ENCODE measurements around the gene MINPP1. TPM values are rescaled to one million over a fixed set of nuclear protein-coding genes. Genes with fewer than 3 reads are reported as not detected.

MINPP1 gene
- polyA plus RNA-seq, 4 donors: 11.2 to 45.6 (median 21.4) TPM

DNA sequence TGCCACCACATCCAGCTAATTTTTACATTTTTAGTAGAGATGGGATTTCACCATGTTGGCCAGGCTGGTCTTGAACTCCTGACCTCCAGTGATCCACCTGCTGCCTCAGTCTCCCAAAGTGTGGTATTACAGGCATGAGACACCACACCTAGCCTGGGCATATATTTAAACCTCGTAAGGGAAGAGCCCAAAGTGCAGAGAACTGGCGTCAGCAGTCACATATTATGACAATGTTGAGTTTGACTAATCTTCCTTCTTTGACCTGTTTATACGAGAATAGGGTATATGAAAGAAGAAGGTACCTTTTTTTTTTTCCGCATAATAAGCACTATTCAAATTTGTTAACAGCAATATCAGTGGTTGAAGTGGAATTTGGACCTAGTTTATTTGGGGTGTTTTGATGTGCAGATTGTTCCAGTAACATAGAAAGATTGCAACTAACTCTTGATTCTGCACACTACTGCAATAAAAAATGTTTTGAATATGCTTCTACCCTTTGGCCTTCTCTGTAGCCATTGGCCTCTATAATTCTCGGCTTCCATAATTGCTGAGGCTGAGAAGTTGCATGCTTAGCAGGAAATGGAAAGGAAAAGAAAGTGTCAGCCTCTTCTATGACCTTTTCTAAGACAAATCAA is 55.9 kb downstream of the MINPP1 start:
- DNase-seq (peak; percentile 86 to 94), FAIRE-seq (peak; percentile 44)

DNA sequence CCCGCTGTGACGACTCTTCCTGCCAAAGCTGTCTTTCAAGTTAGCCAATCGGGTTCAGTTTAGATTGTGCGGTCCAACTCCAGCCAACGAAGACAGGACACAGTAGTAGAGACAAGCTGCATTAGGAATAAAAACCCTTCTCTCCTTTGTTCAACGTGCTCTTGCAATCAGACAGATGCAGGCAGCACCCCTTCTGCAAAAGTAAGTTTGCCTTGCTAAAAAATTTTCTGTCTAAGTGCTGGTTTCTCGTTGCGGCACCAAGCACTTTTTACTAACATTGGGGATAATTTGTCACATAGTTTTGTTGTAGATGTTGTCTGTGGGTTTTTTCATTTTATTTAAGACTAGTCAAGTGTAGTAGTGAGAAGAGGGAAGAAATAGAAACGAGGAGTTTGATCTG is 58.1 kb downstream of the MINPP1 start:
- 87 to 93% (median 88%) methylated on average over 9 of the region's 9 CpGs for WGBS, 3 donors
- H3K27me3 ChIP-seq (ENCODE audit: control insufficient read depth in 3 of 3, insufficient read depth in 3 of 3, low read length in 3 of 3): no peaks in the 10 kb centered on the region
- FAIRE-seq (no peak), DNase-seq (no peak)
- H3K9me3 ChIP-seq (ENCODE audit: control insufficient read depth in 2 of 2, insufficient read depth in 1 of 2, low read depth in 1 of 2, low read length in 1 of 2): peaks cover 0 to 20% of the 10 kb centered on the region in 2 donors
- H3K36me3 ChIP-seq (ENCODE audit: control insufficient read depth in 3 of 3, insufficient read depth in 2 of 3, low read depth in 1 of 3, low read length in 3 of 3): no peaks in the 10 kb centered on the region
- no peak overlapping the region for H3K4me3 ChIP-seq (ENCODE audit: low read depth in 1 of 3, low read length in 3 of 3)
- H3K4me1 ChIP-seq (ENCODE audit: control insufficient read depth in 3 of 3, insufficient read depth in 2 of 3, low read depth in 1 of 3, low read length in 2 of 3): peaks cover 0 to 19% (median 0%) of the 10 kb centered on the region in 3 donors
- H3K27ac ChIP-seq (ENCODE audit: low read depth in 1 of 3, low read length in 2 of 3): no peak overlapping the region

More for the DNA sequence above, 55.9 kb downstream of the MINPP1 start:
- peaks cover 0 to 20% of the 10 kb centered on the region in 2 donors for H3K9me3 ChIP-seq (ENCODE audit: control insufficient read depth in 2 of 2, insufficient read depth in 1 of 2, low read depth in 1 of 2, low read length in 1 of 2)
- WGBS, 3 donors: 22 to 57% (median 43%) methylated on average over 5 of the region's 5 CpGs
- peaks cover 0 to 19% (median 0%) of the 10 kb centered on the region in 3 donors for H3K4me1 ChIP-seq (ENCODE audit: control insufficient read depth in 3 of 3, insufficient read depth in 2 of 3, low read depth in 1 of 3, low read length in 2 of 3)
- peak overlapping the region; percentile 11 to 83 (median 20) for H3K27ac ChIP-seq (ENCODE audit: low read depth in 1 of 3, low read length in 2 of 3)
- H3K4me3 ChIP-seq (ENCODE audit: low read depth in 1 of 3, low read length in 3 of 3): no peak overlapping the region
- peaks cover 0 to 4% (median 0%) of the 10 kb centered on the region in 3 donors for H3K36me3 ChIP-seq (ENCODE audit: control insufficient read depth in 3 of 3, insufficient read depth in 2 of 3, low read depth in 1 of 3, low read length in 3 of 3)
- no peaks in the 10 kb centered on the region for H3K27me3 ChIP-seq (ENCODE audit: control insufficient read depth in 3 of 3, insufficient read depth in 3 of 3, low read length in 3 of 3)

DNA sequence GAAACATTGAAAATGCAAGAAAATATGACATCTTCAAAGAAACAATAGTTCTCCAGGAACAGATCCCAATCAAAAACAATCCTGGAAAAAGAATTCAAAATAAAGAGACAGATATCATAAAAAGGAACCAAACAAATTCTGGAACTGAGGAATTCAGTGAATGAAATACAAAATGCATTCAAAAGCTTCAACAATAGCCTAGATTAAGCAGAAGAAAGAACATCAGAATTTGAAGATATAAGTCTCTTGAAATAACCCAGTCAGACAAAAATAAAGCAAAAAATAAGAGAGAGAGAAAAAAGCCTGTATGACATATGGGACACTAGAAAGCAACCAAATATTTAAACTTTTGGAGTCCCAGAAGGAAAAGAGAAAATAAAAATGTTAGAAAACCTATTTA is 60.3 kb downstream of the MINPP1 start:
- Histone ChIP-seq H3K27me3 (ENCODE audit: control insufficient read depth in 3 of 3, insufficient read depth in 3 of 3, low read length in 3 of 3) (no peaks in the 10 kb centered on the region), H3K36me3 (ENCODE audit: control insufficient read depth in 3 of 3, insufficient read depth in 2 of 3, low read depth in 1 of 3, low read length in 3 of 3) (no peaks in the 10 kb centered on the region), H3K4me1 (ENCODE audit: control insufficient read depth in 3 of 3, insufficient read depth in 2 of 3, low read depth in 1 of 3, low read length in 2 of 3) (peaks cover 0 to 19% (median 0%) of the 10 kb centered on the region in 3 donors), H3K9me3 (ENCODE audit: control insufficient read depth in 2 of 2, insufficient read depth in 1 of 2, low read depth in 1 of 2, low read length in 1 of 2) (peaks cover 0 to 20% of the 10 kb centered on the region in 2 donors), H3K27ac (ENCODE audit: low read depth in 1 of 3, low read length in 2 of 3) (no peak overlapping the region), H3K4me3 (ENCODE audit: low read depth in 1 of 3, low read length in 3 of 3) (no peak overlapping the region)
- FAIRE-seq: no peak
- DNase-seq: no peak

DNA sequence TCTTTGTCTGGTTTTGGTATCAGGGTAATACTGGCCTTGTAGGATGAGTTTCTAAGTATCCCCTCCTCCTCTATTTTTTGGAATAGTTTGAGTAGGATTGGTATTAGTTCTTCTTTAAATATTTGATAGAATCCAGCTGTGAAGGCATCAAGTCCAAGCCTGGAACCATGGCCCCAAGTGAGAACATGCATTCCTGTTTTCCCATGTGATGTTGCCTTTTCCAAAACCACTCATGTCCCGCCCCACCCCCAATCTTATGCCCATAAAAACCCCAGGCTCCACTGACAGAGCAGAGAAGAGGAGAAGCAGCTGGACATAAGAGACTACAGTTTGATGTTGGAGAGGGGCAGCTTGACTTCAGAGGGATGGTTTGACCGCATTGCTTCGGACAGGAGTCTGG is 71.2 kb downstream of the MINPP1 start:
- H3K36me3 ChIP-seq (ENCODE audit: control insufficient read depth in 3 of 3, insufficient read depth in 2 of 3, low read depth in 1 of 3, low read length in 3 of 3): no peaks in the 10 kb centered on the region
- H3K9me3 ChIP-seq (ENCODE audit: control insufficient read depth in 2 of 2, insufficient read depth in 1 of 2, low read depth in 1 of 2, low read length in 1 of 2): no peaks in the 10 kb centered on the region
- no peak overlapping the region for H3K27ac ChIP-seq (ENCODE audit: low read depth in 1 of 3, low read length in 2 of 3)
- FAIRE-seq (no peak), DNase-seq (no peak)
- 92 to 95% (median 94%) methylated on average over 3 of the region's 3 CpGs for WGBS, 3 donors
- H3K27me3 ChIP-seq (ENCODE audit: control insufficient read depth in 3 of 3, insufficient read depth in 3 of 3, low read length in 3 of 3): no peaks in the 10 kb centered on the region
- peaks cover 0 to 18% (median 0%) of the 10 kb centered on the region in 3 donors for H3K4me1 ChIP-seq (ENCODE audit: control insufficient read depth in 3 of 3, insufficient read depth in 2 of 3, low read depth in 1 of 3, low read length in 2 of 3)
- H3K4me3 ChIP-seq (ENCODE audit: low read depth in 1 of 3, low read length in 3 of 3): no peak overlapping the region

DNA sequence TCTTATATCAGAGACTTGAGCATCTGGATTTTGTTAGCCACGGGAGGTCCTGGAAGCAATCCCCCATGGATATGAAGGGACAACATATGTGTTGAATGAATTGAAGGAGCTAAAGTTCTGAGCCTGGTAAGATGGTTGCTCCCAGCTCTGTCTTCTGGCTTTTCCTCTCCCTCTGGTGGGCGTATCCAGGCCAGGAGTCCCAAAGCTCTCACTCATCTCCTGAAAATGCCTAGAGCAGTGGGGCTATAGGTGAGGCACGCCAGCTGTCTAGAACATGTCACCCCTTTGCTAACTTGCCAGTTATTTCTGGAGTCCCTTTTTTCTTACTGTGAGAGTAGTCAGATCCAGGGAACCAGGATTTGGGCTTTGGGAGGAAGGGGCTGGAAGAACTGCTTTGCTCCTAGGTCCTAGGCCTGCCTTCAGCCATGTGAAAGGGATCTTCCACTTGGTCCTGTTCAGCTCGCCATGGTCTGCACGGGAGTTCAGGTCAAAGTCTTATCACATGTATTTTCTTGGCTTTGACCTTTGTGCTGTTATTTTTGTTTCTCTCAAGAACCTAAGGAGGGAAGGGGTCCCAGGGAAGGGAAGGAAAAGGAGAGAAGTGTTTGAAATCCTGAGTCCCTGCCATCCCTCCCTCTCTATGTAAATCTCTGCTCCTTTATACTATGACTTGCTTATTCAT is 73.6 kb downstream of the MINPP1 start:
- 59 to 80% (median 62%) methylated on average over 5 of the region's 5 CpGs for WGBS, 3 donors
- no peak for FAIRE-seq
- H3K4me1 ChIP-seq (ENCODE audit: control insufficient read depth in 3 of 3, insufficient read depth in 2 of 3, low read depth in 1 of 3, low read length in 2 of 3): peaks cover 0 to 18% (median 0%) of the 10 kb centered on the region in 3 donors
- peak overlapping the region; percentile 10 to 75 (median 68) for H3K27ac ChIP-seq (ENCODE audit: low read depth in 1 of 3, low read length in 2 of 3)
- DNase-seq: peak; percentile 65 to 68
- H3K4me3 ChIP-seq (ENCODE audit: low read depth in 1 of 3, low read length in 3 of 3): no peak overlapping the region
- no peaks in the 10 kb centered on the region for H3K27me3 ChIP-seq (ENCODE audit: control insufficient read depth in 3 of 3, insufficient read depth in 3 of 3, low read length in 3 of 3)
- H3K9me3 ChIP-seq (ENCODE audit: control insufficient read depth in 2 of 2, insufficient read depth in 1 of 2, low read depth in 1 of 2, low read length in 1 of 2): peaks cover 0 to 9% of the 10 kb centered on the region in 2 donors
- no peaks in the 10 kb centered on the region for H3K36me3 ChIP-seq (ENCODE audit: control insufficient read depth in 3 of 3, insufficient read depth in 2 of 3, low read depth in 1 of 3, low read length in 3 of 3)

DNA sequence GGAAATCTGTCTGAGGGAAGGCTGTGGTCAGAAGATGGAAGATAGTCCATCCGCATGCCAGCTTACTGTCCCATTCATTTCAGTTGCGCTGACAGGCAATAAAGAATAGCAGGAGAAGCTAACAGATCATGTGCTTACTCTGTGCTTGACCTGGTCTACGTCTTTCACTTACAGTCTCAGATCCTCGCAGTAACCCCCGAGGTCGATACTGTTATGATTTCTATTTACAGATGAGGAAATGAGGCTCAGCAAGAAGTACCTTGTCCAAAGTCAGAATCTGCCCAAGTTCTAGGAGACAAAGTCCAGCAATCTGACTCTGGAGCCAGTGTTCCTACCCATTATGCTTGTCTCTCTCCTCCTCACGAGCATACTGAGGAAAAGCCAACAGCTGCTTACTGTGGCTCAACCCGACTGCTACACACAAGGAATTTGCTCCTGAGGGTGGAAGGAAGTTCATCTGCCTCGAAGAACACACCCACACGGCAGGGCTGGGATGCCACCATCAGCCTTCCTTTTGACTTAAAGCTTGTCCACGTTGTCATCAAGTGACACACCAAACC is 74.2 kb downstream of the MINPP1 start:
- DNase-seq (peak; percentile 77 to 90), FAIRE-seq (no peak)
- Histone ChIP-seq H3K9me3 (ENCODE audit: control insufficient read depth in 2 of 2, insufficient read depth in 1 of 2, low read depth in 1 of 2, low read length in 1 of 2) (peaks cover 0 to 9% of the 10 kb centered on the region in 2 donors), H3K36me3 (ENCODE audit: control insufficient read depth in 3 of 3, insufficient read depth in 2 of 3, low read depth in 1 of 3, low read length in 3 of 3) (no peaks in the 10 kb centered on the region), H3K27me3 (ENCODE audit: control insufficient read depth in 3 of 3, insufficient read depth in 3 of 3, low read length in 3 of 3) (no peaks in the 10 kb centered on the region), H3K27ac (ENCODE audit: low read depth in 1 of 3, low read length in 2 of 3) (peak overlapping the region; percentile 3 to 75 (median 68)), H3K4me1 (ENCODE audit: control insufficient read depth in 3 of 3, insufficient read depth in 2 of 3, low read depth in 1 of 3, low read length in 2 of 3) (peaks cover 0 to 18% (median 0%) of the 10 kb centered on the region in 3 donors), H3K4me3 (ENCODE audit: low read depth in 1 of 3, low read length in 3 of 3) (no peak overlapping the region)
- WGBS, 3 donors: 14 to 29% (median 17%) methylated on average over 11 of the region's 11 CpGs

DNA sequence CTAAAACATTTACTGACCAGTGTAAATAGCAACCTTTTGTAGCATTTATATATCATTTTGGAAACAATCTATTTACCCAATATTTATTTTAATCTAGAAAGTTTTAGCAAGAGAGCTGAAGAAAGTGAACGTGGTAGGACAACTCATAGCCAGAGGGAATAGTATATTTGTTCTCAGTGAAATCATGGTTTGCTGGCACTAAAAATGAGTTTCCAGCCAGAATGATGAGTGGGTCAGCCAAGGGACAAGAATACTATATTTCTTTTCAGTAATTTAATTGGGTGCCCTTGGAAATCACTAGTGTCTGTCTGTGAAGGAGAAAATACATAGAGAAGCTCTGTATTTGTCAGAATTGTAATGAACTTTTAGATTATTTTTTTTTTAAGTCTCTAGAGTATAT is 74.9 kb downstream of the MINPP1 start:
- Histone ChIP-seq H3K9me3 (ENCODE audit: control insufficient read depth in 2 of 2, insufficient read depth in 1 of 2, low read depth in 1 of 2, low read length in 1 of 2) (peaks cover 0 to 9% of the 10 kb centered on the region in 2 donors), H3K4me3 (ENCODE audit: low read depth in 1 of 3, low read length in 3 of 3) (no peak overlapping the region), H3K27me3 (ENCODE audit: control insufficient read depth in 3 of 3, insufficient read depth in 3 of 3, low read length in 3 of 3) (no peaks in the 10 kb centered on the region), H3K4me1 (ENCODE audit: control insufficient read depth in 3 of 3, insufficient read depth in 2 of 3, low read depth in 1 of 3, low read length in 2 of 3) (peaks cover 0 to 18% (median 0%) of the 10 kb centered on the region in 3 donors), H3K27ac (ENCODE audit: low read depth in 1 of 3, low read length in 2 of 3) (peak overlapping the region in 1 of 3 donors; percentile 75), H3K36me3 (ENCODE audit: control insufficient read depth in 3 of 3, insufficient read depth in 2 of 3, low read depth in 1 of 3, low read length in 3 of 3) (no peaks in the 10 kb centered on the region)
- DNase-seq (no peak), FAIRE-seq (no peak)
- 54 to 71% (median 69%) methylated on average over 1 of the region's 1 CpG for WGBS, 3 donors

DNA sequence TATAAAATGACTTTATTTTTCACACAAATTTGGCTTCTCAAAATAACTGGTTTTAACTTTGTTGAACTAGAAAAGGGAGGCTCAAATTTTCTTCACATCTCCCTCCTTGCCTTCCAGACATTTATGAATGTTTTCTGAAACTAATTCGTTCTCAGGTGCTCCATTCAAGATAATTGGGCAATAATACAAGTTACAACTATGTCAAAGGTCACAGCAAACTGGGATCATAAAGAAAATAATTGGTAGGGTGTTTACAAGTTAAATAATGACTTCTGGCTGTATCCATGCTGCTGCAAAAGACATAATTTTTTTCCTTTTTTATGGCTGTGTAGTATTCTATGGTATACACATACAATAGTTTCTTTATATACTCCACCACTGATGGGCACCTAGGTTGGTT is 75.3 kb downstream of the MINPP1 start:
- WGBS, 3 donors: 10 to 44% (median 17%) methylated on average over 1 of the region's 1 CpG
- FAIRE-seq: no peak
- H3K27ac ChIP-seq (ENCODE audit: low read depth in 1 of 3, low read length in 2 of 3): peak overlapping the region in 1 of 3 donors; percentile 75

More for the DNA sequence above, 75.3 kb downstream of the MINPP1 start:
- Histone ChIP-seq H3K9me3 (ENCODE audit: control insufficient read depth in 2 of 2, insufficient read depth in 1 of 2, low read depth in 1 of 2, low read length in 1 of 2) (peaks cover 0 to 9% of the 10 kb centered on the region in 2 donors), H3K4me1 (ENCODE audit: control insufficient read depth in 3 of 3, insufficient read depth in 2 of 3, low read depth in 1 of 3, low read length in 2 of 3) (peaks cover 0 to 18% (median 0%) of the 10 kb centered on the region in 3 donors), H3K27me3 (ENCODE audit: control insufficient read depth in 3 of 3, insufficient read depth in 3 of 3, low read length in 3 of 3) (no peaks in the 10 kb centered on the region), H3K36me3 (ENCODE audit: control insufficient read depth in 3 of 3, insufficient read depth in 2 of 3, low read depth in 1 of 3, low read length in 3 of 3) (no peaks in the 10 kb centered on the region), H3K4me3 (ENCODE audit: low read depth in 1 of 3, low read length in 3 of 3) (no peak overlapping the region)
- DNase-seq: peak; percentile 56 to 59
